HL-60 (cell line): ENCODE results near the gene LIX1.

Source experiments
- DNase-seq, 2 experiments: peaks; one replicate each; pipeline ENCODE4 v3.0.0-alpha.2; 2010 to 2020; ENCODE audit warnings: low read depth in 1 of 2, low spot score in 1 of 2
- H3K27ac ChIP-seq: fragments of 250-450 bp; sonication (Bioruptor Pico); replicated peaks from 2 replicates; pipeline ENCODE4 v1.5.1; 2020; ENCODE audit warnings: mild to moderate bottlenecking, moderate library complexity
- H3K27me3 ChIP-seq: fragments of 250-450 bp; sonication (Bioruptor Pico); 2 replicates; pipeline ENCODE4 v1.5.1; 2021; ENCODE audit warnings: mild to moderate bottlenecking, moderate library complexity; ENCODE audit not compliant: insufficient read depth, poor library complexity, severe bottlenecking
- H3K4me3 ChIP-seq: replicated peaks from 2 replicates; pipeline ENCODE4 v1.5.1; 2011; ENCODE audit warnings: mild to moderate bottlenecking, control low read depth, low read length; ENCODE audit not compliant: insufficient read depth
- CTCF ChIP-seq: IDR thresholded peaks from one replicate; pipeline ENCODE4 v1.5.1; 2011; ENCODE audit warnings: low read length, control low read depth, inconsistent platforms; ENCODE audit not compliant: insufficient read depth
- GABPA ChIP-seq: IDR thresholded peaks from 2 replicates; pipeline ENCODE4 v1.6.1; 2012; ENCODE audit warnings: low read depth
- POLR2AphosphoS5 ChIP-seq: IDR thresholded peaks from 2 replicates; pipeline ENCODE4 v1.6.1; 2012; ENCODE audit warnings: low read depth
- REST ChIP-seq: IDR thresholded peaks from 2 replicates; pipeline ENCODE4 v1.6.1; 2012; ENCODE audit warnings: low read depth; ENCODE audit not compliant: insufficient replicate concordance
- SPI1 ChIP-seq: IDR thresholded peaks from 2 replicates; pipeline ENCODE4 v1.6.1; 2012; ENCODE audit warnings: low read depth, mild to moderate bottlenecking, borderline replicate concordance

LIX1 gene

GRCh38 chr5:97065475-97065874 lies 76.9 kb downstream of the LIX1 start:
- Histone ChIP-seq H3K27me3 (no peaks in the 10 kb centered on the region), H3K4me3 (no peak overlapping the region), H3K27ac (no peak overlapping the region)
- no peak for DNase-seq
- no peak for TF ChIP-seq GABPA
- no peak for TF ChIP-seq REST

- H3K4me3 ChIP-seq = no peak overlapping the region
- no peak for TF ChIP-seq SPI1
- no peak for TF ChIP-seq GABPA
- no peak for TF ChIP-seq POLR2AphosphoS5
- TF ChIP-seq CTCF = no peak
- TF ChIP-seq REST = no peak
- H3K27ac ChIP-seq = no peak overlapping the region
- no peak for DNase-seq
- no peaks in the 10 kb centered on the region for H3K27me3 ChIP-seq
Measured at GRCh38 chr5:97063251-97063650, 79.2 kb downstream of the LIX1 start.

- Histone ChIP-seq H3K27me3 (no peaks in the 10 kb centered on the region), H3K27ac (no peak overlapping the region), H3K4me3 (no peak overlapping the region)
- TF ChIP-seq GABPA (no peak), REST (no peak), POLR2AphosphoS5 (no peak), SPI1 (no peak), CTCF (no peak)
- DNase-seq = no peak
Measured at GRCh38 chr5:97062046-97062445, 80.4 kb downstream of the LIX1 start.

- Histone ChIP-seq H3K27me3 (no peaks in the 10 kb centered on the region), H3K4me3 (no peak overlapping the region), H3K27ac (no peak overlapping the region)
- no peak for TF ChIP-seq POLR2AphosphoS5
- no peak for DNase-seq
Measured at GRCh38 chr5:97056263-97056662, 86.1 kb downstream of the LIX1 start.
